ENCODE data around the gene HCST.

- TF ChIP-seq CTCF (IDR thresholded peaks at IDR 0.05): peak; percentile 82 to 98 (median 97)
- TF ChIP-seq POLR2A (IDR thresholded peaks at IDR 0.05): peak; percentile 53
Measured at GRCh38 chr19:35931161-35931873, 29.0 kb downstream of the HCST start.
